Natural killer cell treated with Interleukin-12 subunit alpha and Interleukin-12 subunit beta and Interleukin-15 and Interleukin-18, amount 100 ng/mL, for 72 hours (primary cell): ENCODE data around the gene PDE3A. TPM values are rescaled to one million over a fixed set of nuclear protein-coding genes. Genes with fewer than 3 reads are reported as not detected.
"Not testable (repeated sequence)": the region's sequence is repeated elsewhere in the genome, so short reads cannot be mapped to it uniquely, and the experiment has no call there.

ENCODE experiments used
- ATAC-seq, 2 donors: fragments of 150-1000 bp; cut with Tn5 transposase in 1 of 2; sonication (Bioruptor Pico), chemical (Tn5 transposase) in 1 of 2; 2 replicates each; pipeline ENCODE4 v1.10.0; 2021
- DNase-seq: peaks from one replicate; pipeline ENCODE4 v3.0.0; 2022; ENCODE audit warnings: low spot score
- H3K27ac Mint-ChIP-seq, 2 donors: 1 replicate in 1 of 2; 2 replicates in 1 of 2; pipeline ENCODE4 v1.8.0; 2022; ENCODE audit warnings: mixed read lengths in 2 of 2, mild to moderate bottlenecking in 1 of 2, moderate library complexity in 1 of 2
- H3K27me3 Mint-ChIP-seq, 2 donors: 1 replicate in 1 of 2; 2 replicates in 1 of 2; pipeline ENCODE4 v1.8.0; 2022; ENCODE audit warnings: mixed read lengths in 2 of 2
- H3K36me3 Mint-ChIP-seq: one replicate; pipeline ENCODE4 v1.8.0; 2022; ENCODE audit warnings: mixed read lengths
- H3K4me1 Mint-ChIP-seq, 2 donors: 1 replicate in 1 of 2; 2 replicates in 1 of 2; pipeline ENCODE4 v1.8.0; 2022; ENCODE audit warnings: low read depth in 2 of 2, mixed read lengths in 2 of 2, mild to moderate bottlenecking in 1 of 2
- H3K4me3 Mint-ChIP-seq: one replicate; pipeline ENCODE4 v1.8.0; 2022; ENCODE audit warnings: mixed read lengths
- H3K9me3 Mint-ChIP-seq: 2 replicates; pipeline ENCODE4 v1.8.0; 2022; ENCODE audit warnings: mixed read lengths
- total RNA-seq, 2 donors: library from RNA; stranded (reverse); gene quantifications; one replicate each; pipeline ENCODE4 v1.2.3, GENCODE V29; 2022

Gene PDE3A
- total RNA-seq, 2 donors from 2014 or later, result not detected

DNA sequence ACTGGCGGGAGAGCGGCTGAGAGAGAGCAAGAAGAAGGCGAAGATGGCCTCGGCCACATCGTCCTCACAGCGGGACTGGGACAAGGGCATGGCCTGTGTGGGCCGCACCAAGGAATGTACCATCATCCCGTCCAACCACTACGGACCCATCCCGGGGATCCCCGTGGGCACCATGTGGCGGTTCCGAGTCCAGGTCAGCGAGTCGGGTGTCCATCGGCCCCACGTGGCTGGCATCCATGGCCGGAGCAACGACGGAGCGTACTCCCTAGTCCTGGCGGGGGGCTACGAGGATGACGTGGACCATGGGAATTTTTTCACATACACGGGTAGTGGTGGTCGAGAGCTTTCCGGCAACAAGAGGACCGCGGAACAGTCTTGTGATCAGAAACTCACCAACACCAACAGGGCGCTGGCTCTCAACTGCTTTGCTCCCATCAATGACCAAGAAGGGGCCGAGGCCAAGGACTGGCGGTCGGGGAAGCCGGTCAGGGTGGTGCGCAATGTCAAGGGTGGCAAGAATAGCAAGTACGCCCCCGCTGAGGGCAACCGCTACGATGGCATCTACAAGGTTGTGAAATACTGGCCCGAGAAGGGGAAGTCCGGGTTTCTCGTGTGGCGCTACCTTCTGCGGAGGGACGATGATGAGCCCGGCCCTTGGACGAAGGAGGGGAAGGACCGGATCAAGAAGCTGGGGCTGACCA lies 183.6 kb downstream of the PDE3A start:
- not testable (repeated sequence) for H3K9me3 Mint-ChIP-seq, H3K36me3 Mint-ChIP-seq, H3K27me3 Mint-ChIP-seq, H3K27ac Mint-ChIP-seq, H3K4me1 Mint-ChIP-seq, DNase-seq, H3K4me3 Mint-ChIP-seq
- ATAC-seq, result peak in 1 of 2 donors; percentile 11

DNA sequence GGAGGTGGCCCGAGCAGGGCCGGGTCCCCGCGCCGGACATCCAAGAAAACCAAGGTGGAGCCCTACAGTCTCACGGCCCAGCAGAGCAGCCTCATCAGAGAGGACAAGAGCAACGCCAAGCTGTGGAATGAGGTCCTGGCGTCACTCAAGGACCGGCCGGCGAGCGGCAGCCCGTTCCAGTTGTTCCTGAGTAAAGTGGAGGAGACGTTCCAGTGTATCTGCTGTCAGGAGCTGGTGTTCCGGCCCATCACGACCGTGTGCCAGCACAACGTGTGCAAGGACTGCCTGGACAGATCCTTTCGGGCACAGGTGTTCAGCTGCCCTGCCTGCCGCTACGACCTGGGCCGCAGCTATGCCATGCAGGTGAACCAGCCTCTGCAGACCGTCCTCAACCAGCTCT lies 184.2 kb downstream of the PDE3A start:
- not testable (repeated sequence) for H3K36me3 Mint-ChIP-seq, DNase-seq, H3K27ac Mint-ChIP-seq, H3K4me3 Mint-ChIP-seq, H3K9me3 Mint-ChIP-seq, H3K4me1 Mint-ChIP-seq, H3K27me3 Mint-ChIP-seq
- ATAC-seq, result peak in 1 of 2 donors; percentile 6

GRCh38 chr12:20555015-20555414 lies 186.7 kb downstream of the PDE3A start:
- Mint-ChIP-seq H3K27ac (no peak overlapping the region), H3K36me3 (no peaks in the 10 kb centered on the region), H3K27me3 (no peaks in the 10 kb centered on the region), H3K9me3 (no peaks in the 10 kb centered on the region), H3K4me3 (no peak overlapping the region), H3K4me1 (no peaks in the 10 kb centered on the region)
- DNase-seq (no peak), ATAC-seq (no peak)

DNA sequence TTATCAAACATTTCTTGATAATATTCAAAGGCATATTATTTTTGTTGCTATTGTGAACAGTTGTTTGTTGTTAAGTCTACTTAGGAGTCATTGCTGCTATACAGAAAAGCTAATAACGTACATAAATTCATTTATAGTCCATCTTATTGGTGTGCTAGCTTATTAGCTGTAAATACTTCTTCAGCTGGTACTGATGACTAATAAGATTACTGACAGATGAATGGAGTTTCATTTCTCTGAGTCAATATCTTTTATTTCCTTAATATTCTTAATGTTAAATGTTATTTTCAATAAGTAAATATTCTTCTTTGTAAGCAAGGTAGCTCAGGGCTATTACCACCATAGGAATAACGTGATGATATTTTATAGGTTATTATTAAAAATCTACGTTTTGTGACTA lies 187.4 kb downstream of the PDE3A start:
- no peak overlapping the region for H3K27ac Mint-ChIP-seq
- no peaks in the 10 kb centered on the region for H3K27me3 Mint-ChIP-seq
- no peaks in the 10 kb centered on the region for H3K9me3 Mint-ChIP-seq
- DNase-seq (no peak), ATAC-seq (no peak)
- H3K4me1 Mint-ChIP-seq, result no peaks in the 10 kb centered on the region
- no peak overlapping the region for H3K4me3 Mint-ChIP-seq
- H3K36me3 Mint-ChIP-seq, result no peaks in the 10 kb centered on the region

- Mint-ChIP-seq H3K36me3 (no peaks in the 10 kb centered on the region), H3K9me3 (no peaks in the 10 kb centered on the region), H3K4me3 (no peak overlapping the region), H3K27ac (no peak overlapping the region), H3K4me1 (no peaks in the 10 kb centered on the region), H3K27me3 (no peaks in the 10 kb centered on the region)
- no peak for DNase-seq
- ATAC-seq, result no peak
Observed at GRCh38 chr12:20557096-20557495, 188.8 kb downstream of the PDE3A start.

DNA sequence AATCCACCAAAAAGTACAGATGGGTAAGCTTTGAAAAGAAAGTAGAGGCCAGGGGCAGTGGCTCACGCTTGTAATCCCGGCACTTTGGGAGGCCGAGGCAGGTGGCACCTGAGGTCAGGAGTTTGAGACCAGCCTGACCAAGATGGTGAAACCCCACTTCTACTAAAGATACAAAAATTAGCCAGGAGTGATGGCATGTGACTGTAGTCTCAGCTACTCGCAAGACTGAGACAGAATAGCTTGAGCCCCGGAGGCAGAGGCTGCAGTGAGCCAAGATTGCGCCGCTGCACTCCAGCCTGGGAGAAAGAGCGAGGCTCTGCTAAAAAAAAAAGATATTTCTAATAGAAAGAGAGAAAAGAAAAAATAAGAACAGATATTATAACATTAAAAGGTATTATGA lies 192.6 kb downstream of the PDE3A start:
- Mint-ChIP-seq H3K27ac (no peak overlapping the region), H3K9me3 (no peaks in the 10 kb centered on the region), H3K36me3 (no peaks in the 10 kb centered on the region), H3K27me3 (no peaks in the 10 kb centered on the region), H3K4me1 (no peaks in the 10 kb centered on the region), H3K4me3 (no peak overlapping the region)
- ATAC-seq, result no peak
- DNase-seq, result no peak

DNA sequence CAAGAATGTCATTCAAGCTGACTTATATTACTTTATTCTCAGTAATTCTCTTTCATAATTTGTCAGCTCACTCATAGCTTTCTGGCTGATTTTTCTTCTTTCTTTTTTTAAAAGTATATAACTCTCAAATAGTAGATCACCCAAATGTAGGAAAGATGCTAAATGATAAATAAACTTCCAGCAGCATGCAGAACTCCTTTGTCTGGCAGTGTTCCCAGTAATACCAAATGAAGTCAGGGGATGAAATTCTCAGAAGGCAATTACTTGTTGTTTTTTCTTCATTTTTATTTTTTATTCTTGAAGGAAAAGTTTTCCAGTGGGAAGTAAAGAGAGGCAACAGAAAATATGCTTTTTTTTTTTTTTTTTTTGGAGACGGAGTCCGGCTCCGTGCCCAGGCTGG lies 193.5 kb downstream of the PDE3A start:
- H3K27ac Mint-ChIP-seq, result no peak overlapping the region
- no peaks in the 10 kb centered on the region for H3K27me3 Mint-ChIP-seq
- no peaks in the 10 kb centered on the region for H3K36me3 Mint-ChIP-seq
- no peaks in the 10 kb centered on the region for H3K4me1 Mint-ChIP-seq
- no peak overlapping the region for H3K4me3 Mint-ChIP-seq
- DNase-seq (no peak), ATAC-seq (no peak)
- no peaks in the 10 kb centered on the region for H3K9me3 Mint-ChIP-seq

GRCh38 chr12:20567413-20567812 lies 199.1 kb downstream of the PDE3A start:
- no peak for ATAC-seq
- H3K27ac Mint-ChIP-seq, result no peak overlapping the region
- H3K4me1 Mint-ChIP-seq, result no peaks in the 10 kb centered on the region
- H3K27me3 Mint-ChIP-seq, result no peaks in the 10 kb centered on the region
- H3K36me3 Mint-ChIP-seq, result no peaks in the 10 kb centered on the region
- H3K9me3 Mint-ChIP-seq, result no peaks in the 10 kb centered on the region
- H3K4me3 Mint-ChIP-seq, result no peak overlapping the region
- no peak for DNase-seq

DNA sequence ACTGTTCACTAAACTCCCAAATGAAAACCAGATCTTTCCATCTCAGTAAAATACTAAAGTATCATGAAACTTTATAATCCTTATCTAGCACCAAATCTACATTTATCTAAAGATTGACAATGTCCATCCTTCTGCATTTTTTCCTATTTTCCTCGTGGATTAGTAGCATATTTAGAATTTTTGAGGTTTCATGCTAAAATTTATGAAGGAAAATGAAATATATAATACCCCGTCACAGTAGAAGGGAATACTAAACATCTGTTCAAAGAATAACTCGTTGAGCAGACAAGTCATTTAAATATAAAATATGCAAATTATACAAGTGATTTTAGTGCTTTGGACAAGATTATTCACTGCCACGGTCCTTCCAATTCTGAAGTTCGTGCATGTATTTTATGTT lies 204.1 kb downstream of the PDE3A start:
- DNase-seq (no peak), ATAC-seq (no peak)
- no peak overlapping the region for H3K4me3 Mint-ChIP-seq
- no peaks in the 10 kb centered on the region for H3K4me1 Mint-ChIP-seq
- H3K27ac Mint-ChIP-seq, result no peak overlapping the region
- H3K27me3 Mint-ChIP-seq, result no peaks in the 10 kb centered on the region
- H3K36me3 Mint-ChIP-seq, result no peaks in the 10 kb centered on the region
- no peaks in the 10 kb centered on the region for H3K9me3 Mint-ChIP-seq

DNA sequence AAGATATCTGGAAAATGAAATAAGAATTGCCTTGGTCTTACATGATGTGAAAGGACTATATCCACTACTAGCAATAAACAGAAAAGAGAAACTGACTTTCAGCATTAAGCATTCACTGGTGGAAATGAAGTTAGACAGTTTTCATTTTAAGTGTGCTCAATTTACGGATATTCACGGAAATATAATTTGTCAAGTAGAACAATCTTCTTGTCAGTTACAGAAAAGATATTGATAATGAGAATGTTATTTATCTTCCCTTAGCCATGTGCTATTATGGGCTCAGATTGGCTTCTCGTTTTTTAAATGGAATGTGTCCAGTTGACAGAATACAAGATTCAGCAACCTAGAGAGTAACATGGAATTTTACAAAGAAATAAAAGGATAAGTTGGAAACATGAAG lies 208.2 kb downstream of the PDE3A start:
- H3K27ac Mint-ChIP-seq, result no peak overlapping the region

DNA sequence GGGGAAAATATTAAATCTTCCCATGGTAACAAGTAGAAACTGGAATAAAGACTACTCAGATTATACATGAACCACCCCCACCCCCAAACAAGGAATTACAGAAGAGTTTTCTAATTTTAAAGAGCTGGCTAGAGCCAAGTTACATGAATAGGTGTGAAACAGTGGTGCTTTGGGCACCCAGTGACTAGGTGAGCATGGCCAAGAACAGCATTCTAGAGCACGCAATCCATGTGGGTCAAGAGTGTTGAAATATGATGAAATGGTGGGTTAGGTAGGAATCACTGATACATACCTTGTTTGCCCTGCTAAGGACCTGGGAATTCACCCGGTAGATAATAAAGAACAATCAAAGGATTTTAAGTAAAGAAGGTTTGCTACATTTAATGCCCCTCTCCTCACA lies 208.7 kb downstream of the PDE3A start:
- Mint-ChIP-seq H3K4me1 (no peaks in the 10 kb centered on the region), H3K27me3 (no peaks in the 10 kb centered on the region), H3K27ac (no peak overlapping the region), H3K9me3 (no peaks in the 10 kb centered on the region), H3K36me3 (no peaks in the 10 kb centered on the region), H3K4me3 (no peak overlapping the region)
- DNase-seq (no peak), ATAC-seq (no peak)

More for the DNA sequence above, 208.2 kb downstream of the PDE3A start:
- no peaks in the 10 kb centered on the region for H3K27me3 Mint-ChIP-seq
- DNase-seq (no peak), ATAC-seq (no peak)
- no peaks in the 10 kb centered on the region for H3K9me3 Mint-ChIP-seq
- H3K36me3 Mint-ChIP-seq, result no peaks in the 10 kb centered on the region
- no peak overlapping the region for H3K4me3 Mint-ChIP-seq
- H3K4me1 Mint-ChIP-seq, result no peaks in the 10 kb centered on the region

- Mint-ChIP-seq H3K27me3 (no peaks in the 10 kb centered on the region), H3K27ac (no peak overlapping the region), H3K4me1 (no peaks in the 10 kb centered on the region), H3K4me3 (no peak overlapping the region), H3K9me3 (no peaks in the 10 kb centered on the region), H3K36me3 (no peaks in the 10 kb centered on the region)
- ATAC-seq, result no peak
- DNase-seq, result no peak
Observed at GRCh38 chr12:20578142-20578541, 209.8 kb downstream of the PDE3A start.

- Mint-ChIP-seq H3K9me3 (no peaks in the 10 kb centered on the region), H3K36me3 (no peaks in the 10 kb centered on the region), H3K4me1 (no peaks in the 10 kb centered on the region)
Observed at GRCh38 chr12:20585055-20585625, 216.8 kb downstream of the PDE3A start.

DNA sequence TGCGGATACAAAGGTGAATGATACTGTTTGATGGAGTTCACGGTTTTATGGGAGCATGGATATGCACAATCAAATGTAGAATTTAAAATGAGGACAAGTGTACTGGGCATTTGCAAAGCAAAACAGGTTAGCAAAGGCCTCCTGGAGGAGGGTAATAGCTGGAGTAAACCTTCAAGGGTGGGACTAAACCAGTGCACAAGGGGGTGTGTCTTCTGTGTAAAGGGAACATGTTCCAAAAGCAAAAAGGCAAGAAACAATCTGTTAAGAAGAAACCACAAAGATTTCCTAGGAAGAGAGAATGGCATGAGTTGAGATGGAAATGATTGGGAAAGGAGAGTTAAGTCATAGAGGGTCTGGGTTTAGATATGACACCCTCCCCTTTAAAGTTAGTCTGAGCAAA lies 217.6 kb downstream of the PDE3A start:
- H3K4me1 Mint-ChIP-seq, result no peaks in the 10 kb centered on the region
- H3K9me3 Mint-ChIP-seq, result no peaks in the 10 kb centered on the region
- ATAC-seq, result no peak

More at GRCh38 chr12:20585055-20585625, 216.8 kb downstream of the PDE3A start:
- H3K27me3 Mint-ChIP-seq, result no peaks in the 10 kb centered on the region
- no peak overlapping the region for H3K4me3 Mint-ChIP-seq
- no peak overlapping the region for H3K27ac Mint-ChIP-seq
- DNase-seq (no peak), ATAC-seq (no peak)

DNA sequence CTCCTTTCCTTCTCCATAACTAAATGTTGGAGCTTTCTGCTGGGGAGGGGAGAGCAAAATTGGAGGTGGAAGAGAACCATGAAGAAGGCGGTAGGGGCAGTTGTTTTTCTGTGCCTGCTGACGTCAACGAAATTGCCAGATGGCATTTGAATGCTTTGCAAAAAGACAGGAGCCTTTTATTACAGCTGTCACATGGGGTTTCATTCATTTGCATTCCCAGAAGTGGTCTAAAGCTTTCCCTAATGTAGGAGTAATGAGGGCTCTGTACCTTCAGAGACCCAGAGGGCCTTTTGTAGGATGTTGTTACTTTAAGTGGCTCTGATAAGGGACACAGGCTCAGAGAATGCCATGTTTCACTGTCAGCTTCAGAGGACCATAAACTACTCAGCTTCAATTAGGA lies 219.7 kb downstream of the PDE3A start:
- H3K27ac Mint-ChIP-seq, result no peak overlapping the region

More for the DNA sequence above, 217.6 kb downstream of the PDE3A start:
- Mint-ChIP-seq H3K27ac (no peak overlapping the region), H3K27me3 (no peaks in the 10 kb centered on the region), H3K36me3 (no peaks in the 10 kb centered on the region), H3K4me3 (no peak overlapping the region)
- no peak for DNase-seq

More for the DNA sequence above, 219.7 kb downstream of the PDE3A start:
- Mint-ChIP-seq H3K36me3 (no peaks in the 10 kb centered on the region), H3K27me3 (no peaks in the 10 kb centered on the region), H3K4me3 (no peak overlapping the region), H3K4me1 (no peaks in the 10 kb centered on the region), H3K9me3 (no peaks in the 10 kb centered on the region)
- DNase-seq, result no peak
- ATAC-seq, result no peak
